Activated naive CD4-positive, alpha-beta T cell treated with anti-CD3 and anti-CD28 coated beads, Interleukin-2, amount 50 U/mL, for 24 hours (primary cell): ENCODE data around the gene HMGN1.

Experiments used
- H3K27ac Mint-ChIP-seq: one replicate; pipeline ENCODE4 v1.8.0; 2021; ENCODE audit warnings: mild to moderate bottlenecking, mixed read lengths
- H3K27me3 Mint-ChIP-seq: one replicate; pipeline ENCODE4 v1.8.0; 2021; ENCODE audit warnings: mixed read lengths
- H3K36me3 Mint-ChIP-seq: one replicate; pipeline ENCODE4 v1.8.0; 2021; ENCODE audit warnings: mixed read lengths
- H3K4me1 Mint-ChIP-seq: one replicate; pipeline ENCODE4 v1.8.0; 2021; ENCODE audit warnings: mixed read lengths
- H3K4me3 Mint-ChIP-seq: one replicate; pipeline ENCODE4 v1.8.0; 2021; ENCODE audit warnings: mild to moderate bottlenecking, mixed read lengths
- H3K9me3 Mint-ChIP-seq: one replicate; pipeline ENCODE4 v1.8.0; 2021; ENCODE audit warnings: mixed read lengths

HMGN1 gene

GRCh38 chr21:39326607-39327307, 22.1 kb downstream of the HMGN1 start:
- Mint-ChIP-seq H3K4me1 (no peaks in the 10 kb centered on the region), H3K36me3 (no peaks in the 10 kb centered on the region), H3K4me3 (no peak overlapping the region), H3K9me3 (no peaks in the 10 kb centered on the region), H3K27ac (no peak overlapping the region), H3K27me3 (no peaks in the 10 kb centered on the region)

GRCh38 chr21:39325458-39325857, 23.4 kb downstream of the HMGN1 start:
- H3K4me1 Mint-ChIP-seq, result no peaks in the 10 kb centered on the region
- H3K27me3 Mint-ChIP-seq, result no peaks in the 10 kb centered on the region
- no peak overlapping the region for H3K4me3 Mint-ChIP-seq
- no peaks in the 10 kb centered on the region for H3K9me3 Mint-ChIP-seq
- H3K27ac Mint-ChIP-seq, result no peak overlapping the region
- no peaks in the 10 kb centered on the region for H3K36me3 Mint-ChIP-seq

- no peaks in the 10 kb centered on the region for H3K9me3 Mint-ChIP-seq
- no peaks in the 10 kb centered on the region for H3K27me3 Mint-ChIP-seq
- no peak overlapping the region for H3K4me3 Mint-ChIP-seq
- no peak overlapping the region for H3K27ac Mint-ChIP-seq
- H3K4me1 Mint-ChIP-seq, result peaks cover 1% of the 10 kb centered on the region
- no peaks in the 10 kb centered on the region for H3K36me3 Mint-ChIP-seq
These were observed 27.5 kb downstream of the HMGN1 start for GRCh38 chr21:39321424-39321823.

- Mint-ChIP-seq H3K27me3 (no peaks in the 10 kb centered on the region), H3K4me3 (no peak overlapping the region), H3K36me3 (no peaks in the 10 kb centered on the region), H3K4me1 (peaks cover 12% of the 10 kb centered on the region), H3K27ac (no peak overlapping the region), H3K9me3 (no peaks in the 10 kb centered on the region)
These were observed 29.0 kb downstream of the HMGN1 start for GRCh38 chr21:39319814-39320332.

GRCh38 chr21:39319251-39319756, 29.6 kb downstream of the HMGN1 start:
- Mint-ChIP-seq H3K36me3 (no peaks in the 10 kb centered on the region), H3K4me1 (peaks cover 16% of the 10 kb centered on the region), H3K27me3 (no peaks in the 10 kb centered on the region), H3K9me3 (no peaks in the 10 kb centered on the region), H3K27ac (peak overlapping the region; percentile 5), H3K4me3 (no peak overlapping the region)

GRCh38 chr21:39318091-39318959, 30.6 kb downstream of the HMGN1 start:
- Mint-ChIP-seq H3K27me3 (no peaks in the 10 kb centered on the region), H3K9me3 (no peaks in the 10 kb centered on the region), H3K36me3 (no peaks in the 10 kb centered on the region), H3K4me1 (peaks cover 19% of the 10 kb centered on the region), H3K4me3 (no peak overlapping the region), H3K27ac (no peak overlapping the region)

- no peaks in the 10 kb centered on the region for H3K9me3 Mint-ChIP-seq
- no peak overlapping the region for H3K4me3 Mint-ChIP-seq
- no peaks in the 10 kb centered on the region for H3K27me3 Mint-ChIP-seq
- no peaks in the 10 kb centered on the region for H3K36me3 Mint-ChIP-seq
- peak overlapping the region; percentile 5 for H3K27ac Mint-ChIP-seq
- peaks cover 19% of the 10 kb centered on the region for H3K4me1 Mint-ChIP-seq
These were observed 31.5 kb downstream of the HMGN1 start for GRCh38 chr21:39317134-39318090.

- Mint-ChIP-seq H3K9me3 (no peaks in the 10 kb centered on the region), H3K27ac (peak overlapping the region; percentile 5), H3K4me1 (peaks cover 25% of the 10 kb centered on the region), H3K36me3 (no peaks in the 10 kb centered on the region), H3K27me3 (no peaks in the 10 kb centered on the region), H3K4me3 (no peak overlapping the region)
These were observed 32.2 kb downstream of the HMGN1 start for GRCh38 chr21:39316729-39317128.

- no peaks in the 10 kb centered on the region for H3K9me3 Mint-ChIP-seq
- no peak overlapping the region for H3K4me3 Mint-ChIP-seq
- H3K27me3 Mint-ChIP-seq, result no peaks in the 10 kb centered on the region
- H3K36me3 Mint-ChIP-seq, result no peaks in the 10 kb centered on the region
- H3K27ac Mint-ChIP-seq, result peak overlapping the region; percentile 5
- H3K4me1 Mint-ChIP-seq, result peaks cover 33% of the 10 kb centered on the region
These were observed 33.1 kb downstream of the HMGN1 start for GRCh38 chr21:39315603-39316445.

- H3K4me3 Mint-ChIP-seq, result peak overlapping the region; percentile 85
- H3K9me3 Mint-ChIP-seq, result no peaks in the 10 kb centered on the region
- H3K36me3 Mint-ChIP-seq, result no peaks in the 10 kb centered on the region
- peak overlapping the region; percentile 99 for H3K27ac Mint-ChIP-seq
- H3K4me1 Mint-ChIP-seq, result peaks cover 40% of the 10 kb centered on the region
- H3K27me3 Mint-ChIP-seq, result no peaks in the 10 kb centered on the region
These were observed 34.5 kb downstream of the HMGN1 start for GRCh38 chr21:39314143-39315027.

- Mint-ChIP-seq H3K4me3 (peak within 1 kb of the TSS; percentile 85), H3K9me3 (no peaks in the 10 kb centered on the region), H3K27me3 (no peaks in the 10 kb centered on the region), H3K4me1 (peaks cover 47% of the 10 kb centered on the region), H3K36me3 (peaks cover under 1% of the 10 kb centered on the region), H3K27ac (peak within 1 kb of the TSS; percentile 99)
These were observed 35.2 kb downstream of the HMGN1 start, which contains the start of gene BRWD1 for GRCh38 chr21:39313571-39314142. TSS of gene BRWD1 (minus strand) at chr21:39313632. CDS start at chr21:39313491, 141 bp downstream.

- Mint-ChIP-seq H3K9me3 (no peaks in the 10 kb centered on the region), H3K27ac (no peak overlapping the region), H3K27me3 (no peaks in the 10 kb centered on the region), H3K4me3 (peak overlapping the region; percentile 85), H3K36me3 (peaks cover 1% of the 10 kb centered on the region), H3K4me1 (peaks cover 52% of the 10 kb centered on the region)
These were observed 35.8 kb downstream of the HMGN1 start for GRCh38 chr21:39313042-39313570.
